HG03159 (cell line): ENCODE measurements around the gene CALD1.

Source experiments
- ATAC-seq: cut with Tn5 transposase; IDR thresholded peaks from one replicate; pipeline ENCODE4 v1.9.1; 2021; ENCODE audit warnings: mild to moderate bottlenecking, moderate library complexity; ENCODE audit not compliant: unreplicated experiment

Gene CALD1

DNA sequence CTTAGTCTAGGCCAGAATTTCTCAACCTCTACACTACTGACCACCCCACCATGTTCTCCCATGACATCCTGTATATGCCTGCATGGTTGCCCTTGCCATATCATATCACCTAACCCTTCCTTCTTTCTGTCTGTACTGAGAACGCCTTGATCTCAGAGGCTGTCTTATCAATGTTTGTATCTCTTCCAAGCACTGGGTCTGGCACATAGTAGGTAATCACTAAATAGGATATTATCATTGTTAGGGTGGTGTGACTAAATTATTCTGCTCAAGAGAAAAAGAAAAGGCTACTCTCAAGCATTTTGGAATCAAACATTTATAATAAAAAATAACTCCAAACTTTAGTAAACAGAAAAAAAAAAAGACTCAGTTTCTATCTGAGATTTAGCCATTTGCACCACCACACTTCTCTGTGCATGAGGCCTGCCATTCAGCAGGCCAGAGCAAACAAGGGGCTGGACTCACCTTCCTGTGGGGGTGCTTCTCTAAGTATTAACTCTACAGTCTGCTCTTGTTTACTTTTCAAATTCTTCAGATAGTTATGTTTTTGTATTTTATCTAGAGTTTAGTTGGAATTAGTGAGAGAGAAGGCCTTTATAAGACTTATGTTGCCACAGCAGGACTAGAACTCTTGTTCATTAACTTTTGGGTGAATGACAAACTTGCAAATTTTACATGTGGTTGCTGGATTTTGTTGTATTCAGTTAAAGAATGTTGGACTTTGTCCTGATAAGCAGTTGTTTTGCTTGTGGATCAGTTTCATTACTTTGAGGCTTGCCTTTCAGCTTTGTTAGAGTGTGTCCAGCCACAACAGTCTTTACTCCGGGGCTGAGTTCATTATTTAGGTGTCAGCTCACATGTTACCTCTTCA lies 212.3 kb downstream of the CALD1 start:
- ATAC-seq: no peak

DNA sequence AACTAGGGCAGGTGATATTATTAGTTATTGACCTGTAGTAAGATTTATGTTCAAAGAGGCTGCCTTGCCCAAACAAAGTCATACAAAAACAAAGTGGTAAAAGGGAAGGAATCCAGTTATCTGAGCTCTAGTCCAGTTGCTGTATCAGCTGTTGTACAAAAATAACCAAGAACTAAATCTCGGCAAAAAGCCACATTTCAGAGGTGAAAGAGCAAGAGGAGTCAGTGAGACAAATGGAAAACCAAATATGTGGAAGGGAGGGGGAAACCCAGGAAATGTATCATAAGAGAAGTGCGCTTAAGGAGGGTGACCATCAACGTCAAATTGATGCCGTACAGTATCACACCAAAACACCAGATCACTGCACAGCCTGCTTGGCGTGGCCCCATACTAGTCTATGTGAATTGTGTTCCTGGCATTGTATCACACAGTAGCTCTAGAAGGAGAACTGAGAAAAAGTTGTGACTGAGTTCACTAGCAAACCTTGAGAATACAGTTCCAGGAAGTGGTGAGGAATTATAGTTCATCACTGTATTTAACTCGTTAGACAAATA lies 213.3 kb downstream of the CALD1 start:
- ATAC-seq: peak; percentile 73

DNA sequence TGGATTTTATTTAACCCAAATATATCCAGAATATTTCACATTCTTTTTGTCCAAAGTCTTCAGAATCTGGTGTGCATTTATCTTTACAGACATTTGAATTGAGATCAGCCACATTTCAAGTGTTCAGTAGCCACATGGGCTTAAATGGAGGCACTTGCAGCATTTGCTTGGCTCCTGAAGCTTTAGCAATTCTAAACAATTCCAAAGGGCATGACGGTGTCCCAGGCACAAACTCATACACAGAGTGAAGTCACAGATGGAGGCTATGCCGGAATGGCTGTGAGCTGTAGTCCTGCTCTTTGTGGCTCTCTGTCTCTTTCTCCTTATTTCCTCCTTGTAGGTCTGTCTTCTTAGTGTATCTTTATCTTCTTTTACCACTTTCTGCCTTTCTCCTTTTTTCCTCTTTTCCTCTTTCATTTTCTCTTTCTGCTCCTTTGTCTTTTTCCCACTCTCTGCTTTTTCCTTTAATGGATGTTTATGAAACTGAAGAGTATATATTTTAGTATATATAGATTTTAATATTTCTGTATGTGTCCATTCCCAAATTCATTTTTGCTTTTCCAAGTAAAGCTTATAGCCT lies 214.5 kb downstream of the CALD1 start:
- no peak for ATAC-seq

DNA sequence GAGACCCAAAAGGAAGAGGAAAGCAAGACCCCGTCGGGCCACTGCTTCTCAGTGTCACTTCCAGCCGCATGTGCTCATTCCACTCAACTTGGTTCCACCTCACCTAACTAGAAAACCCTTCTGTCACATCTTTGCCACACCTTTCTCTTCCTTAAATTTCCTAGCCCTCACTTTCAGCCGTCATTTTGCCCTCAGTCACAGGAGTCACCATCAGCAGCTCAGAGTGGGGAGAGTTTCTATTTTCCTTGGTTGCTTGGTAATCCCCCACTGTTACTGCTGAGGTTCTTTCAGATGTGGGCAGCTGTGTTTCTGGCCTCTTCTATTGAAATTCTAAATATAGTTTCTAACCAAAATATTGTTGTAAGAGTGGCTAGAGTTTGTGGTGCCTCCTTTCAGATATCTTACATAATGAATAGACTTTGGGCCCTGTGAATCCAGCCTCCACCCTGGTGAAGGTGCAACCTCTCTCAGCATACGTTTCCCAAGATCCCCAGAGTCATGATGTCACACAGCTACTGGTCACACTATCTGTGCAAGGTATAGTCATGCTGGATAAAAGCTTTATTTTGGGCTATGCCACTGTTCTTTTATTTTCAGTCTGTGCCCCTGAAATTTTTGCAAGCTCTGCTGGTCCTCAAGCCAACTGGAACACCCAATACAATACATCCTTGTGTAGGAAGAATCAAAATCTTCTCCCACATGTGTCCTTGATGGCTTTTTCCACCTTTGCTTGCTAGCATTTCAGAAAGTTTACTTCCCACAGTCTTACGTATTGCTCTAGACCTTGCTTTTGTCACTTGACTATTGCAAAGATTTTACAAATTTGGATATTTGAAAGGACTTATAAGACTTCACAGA lies 216.0 kb downstream of the CALD1 start:
- ATAC-seq: peak; percentile 46

DNA sequence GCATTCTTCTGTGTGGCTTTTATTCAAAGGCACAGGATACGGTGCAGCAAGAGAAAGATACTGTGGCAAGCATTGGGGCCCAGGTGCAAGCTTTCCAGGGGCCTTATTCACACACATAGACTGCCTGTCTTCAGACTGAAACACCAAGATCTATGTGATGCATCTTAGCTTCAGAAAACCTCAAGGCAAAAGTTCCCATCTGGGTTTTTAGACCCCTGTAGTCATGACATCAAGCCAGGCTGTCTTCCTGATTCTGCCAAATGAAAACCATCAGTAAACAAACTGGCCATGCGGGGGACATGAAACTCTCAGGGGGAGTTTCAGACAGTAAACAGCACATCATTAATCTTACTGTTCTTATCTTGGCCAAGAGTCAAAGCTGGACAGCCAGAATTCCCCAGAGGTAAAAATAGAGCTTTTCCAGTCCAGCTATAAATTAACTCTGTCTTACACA lies 216.7 kb downstream of the CALD1 start:
- ATAC-seq: peak; percentile 37

DNA sequence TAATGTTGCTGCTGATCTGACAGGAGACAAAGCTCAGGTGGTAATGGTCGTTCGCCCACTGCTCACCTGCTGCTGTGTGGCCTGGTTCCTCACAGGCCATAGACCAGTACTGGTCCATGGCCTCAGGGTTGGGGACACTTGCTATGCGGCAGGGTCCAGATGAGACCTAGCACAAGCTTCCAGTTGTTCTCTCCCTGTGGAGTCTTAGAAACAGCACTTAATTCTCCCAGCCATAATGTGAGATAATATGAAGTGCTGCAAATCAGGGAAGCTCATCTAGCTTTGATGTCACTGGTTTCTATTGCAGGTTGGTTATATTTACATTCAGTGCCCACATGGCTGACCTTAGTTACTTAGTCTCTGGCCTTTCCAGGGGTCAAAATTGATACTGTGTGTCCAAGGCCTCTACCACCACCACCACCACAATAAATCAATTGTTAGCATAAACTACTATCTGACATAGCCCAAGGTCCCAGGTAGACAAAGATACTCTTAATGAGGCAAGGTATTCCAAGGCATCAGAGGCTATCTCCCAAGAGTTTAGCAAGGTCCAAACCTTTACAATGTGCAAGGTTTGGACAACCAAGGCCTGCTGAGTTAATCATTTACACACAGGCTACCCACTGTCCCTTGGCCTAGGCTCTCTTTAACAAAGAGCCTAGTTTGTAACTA lies 217.9 kb downstream of the CALD1 start:
- no peak for ATAC-seq

DNA sequence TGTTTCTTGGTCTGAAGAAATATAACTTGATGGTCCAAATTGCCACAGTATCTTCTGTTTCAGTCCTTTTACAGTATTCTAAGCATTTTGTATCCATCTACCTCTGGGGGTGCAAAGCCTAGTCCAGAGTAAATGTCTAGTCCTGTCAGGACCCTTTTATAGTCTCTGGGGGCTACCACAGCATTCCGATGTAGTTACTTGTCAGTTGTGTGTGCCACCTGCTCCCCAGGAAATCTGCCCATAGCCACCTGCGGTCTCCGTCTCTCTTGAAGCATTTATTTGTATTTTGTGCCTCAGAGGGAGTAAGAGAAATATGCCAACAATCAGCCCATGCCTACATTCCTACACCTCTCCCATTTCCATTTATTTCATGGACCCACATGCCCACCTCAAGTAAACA lies 219.7 kb downstream of the CALD1 start:
- no peak for ATAC-seq

DNA sequence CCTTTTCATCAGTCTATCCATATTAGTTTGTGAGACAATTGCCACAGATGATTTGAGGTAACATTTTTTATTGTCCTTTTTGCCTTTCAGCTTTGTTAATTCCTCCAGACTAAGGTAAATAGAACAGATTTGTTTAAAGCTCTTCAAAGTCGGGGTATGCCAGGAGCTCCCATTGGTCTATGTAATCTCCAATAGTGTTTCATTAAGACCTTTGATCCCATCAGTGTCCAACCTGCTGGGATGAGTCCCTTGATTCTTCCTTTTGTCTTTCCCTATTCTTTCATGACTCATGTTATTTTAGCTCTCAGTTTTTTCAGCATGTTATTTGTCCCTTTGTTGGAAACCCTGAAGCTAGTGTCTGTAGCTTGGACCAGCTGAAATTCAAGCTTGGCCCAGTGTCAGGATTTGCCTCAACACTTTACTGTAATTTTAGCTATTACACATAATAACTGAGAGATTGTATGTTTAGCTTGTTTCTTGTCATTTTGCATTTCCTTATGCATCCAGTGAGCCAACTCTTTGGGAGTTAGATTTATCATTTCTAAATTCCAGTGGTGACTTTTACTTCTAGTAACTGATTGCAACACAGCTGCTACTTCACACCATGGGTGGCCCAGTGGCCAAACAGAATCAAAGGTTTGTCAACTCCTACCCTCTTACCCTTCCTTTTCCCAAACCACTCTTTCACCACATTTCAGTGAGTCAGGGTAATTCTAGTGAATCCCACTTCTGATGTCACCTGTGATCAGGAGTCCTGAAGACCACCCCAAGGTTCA lies 222.1 kb downstream of the CALD1 start:
- ATAC-seq: no peak

DNA sequence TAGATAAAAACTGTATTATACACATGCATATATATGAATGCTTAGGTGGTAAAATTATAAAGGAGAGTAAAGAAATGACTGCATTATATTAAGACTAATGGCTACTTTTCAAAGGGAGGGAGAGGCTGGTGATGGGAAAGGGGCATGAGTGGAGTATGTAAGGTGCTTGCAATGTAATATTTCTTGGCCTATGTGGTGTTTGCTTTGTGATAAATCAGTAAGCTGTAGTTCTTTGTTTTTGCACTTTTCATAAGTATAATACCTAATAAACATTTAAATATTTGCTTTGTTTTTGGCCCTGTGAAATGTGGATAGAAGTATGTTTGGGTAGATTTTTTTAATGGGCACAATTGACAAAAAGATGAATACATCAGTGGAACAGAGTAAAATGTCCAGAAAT lies 232.8 kb downstream of the CALD1 start:
- no peak for ATAC-seq
